Gastrocnemius medialis (tissue), 4 donors: Measurements from ENCODE around the gene VTI1A.

Source experiments
- POLR2A ChIP-seq, 2 donors: fragments of 450-650 bp; IDR thresholded peaks; one replicate each; pipeline ENCODE4 v1.6.1; 2017; ENCODE audit warnings: antibody characterized with exemption in 2 of 2, mild to moderate bottlenecking in 2 of 2, moderate library complexity in 2 of 2
- TF ChIP-seq, protein P1 (sequence below), 5 experiments: fragments of 450-650 bp in 3 of 5; fragments of 200-600 bp in 2 of 5; sonication (generic) in 2 of 5; IDR thresholded peaks in 4 of 5; conservative IDR thresholded peaks in 1 of 5; 1 replicate in 4 of 5; 2 replicates in 1 of 5; pipeline ENCODE4 v1.5.1; 2016 to 2019; ENCODE audit warnings: antibody characterized with exemption in 5 of 5, mild to moderate bottlenecking in 3 of 5, moderate library complexity in 3 of 5

DNA sequence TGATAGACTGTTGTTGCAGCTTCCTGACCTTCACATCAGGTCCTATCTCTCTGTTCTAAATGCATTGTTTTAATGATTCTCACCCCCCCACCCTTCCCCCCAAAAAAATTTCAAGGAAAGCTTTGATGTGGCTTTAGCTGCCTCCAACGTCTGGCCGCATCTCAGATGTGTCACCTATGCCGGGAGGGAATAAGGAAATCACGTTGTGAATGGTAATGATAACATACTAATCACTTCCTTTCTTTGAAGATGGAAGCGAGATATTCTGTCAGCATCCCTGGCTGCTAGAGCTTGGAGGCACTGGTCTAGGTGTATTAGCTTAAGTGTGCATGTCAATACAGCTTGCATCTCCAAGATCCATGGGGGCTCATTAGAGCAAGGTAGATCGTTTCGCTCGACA, 89.6 kb downstream of the VTI1A start:
- TF ChIP-seq, protein P1, sequence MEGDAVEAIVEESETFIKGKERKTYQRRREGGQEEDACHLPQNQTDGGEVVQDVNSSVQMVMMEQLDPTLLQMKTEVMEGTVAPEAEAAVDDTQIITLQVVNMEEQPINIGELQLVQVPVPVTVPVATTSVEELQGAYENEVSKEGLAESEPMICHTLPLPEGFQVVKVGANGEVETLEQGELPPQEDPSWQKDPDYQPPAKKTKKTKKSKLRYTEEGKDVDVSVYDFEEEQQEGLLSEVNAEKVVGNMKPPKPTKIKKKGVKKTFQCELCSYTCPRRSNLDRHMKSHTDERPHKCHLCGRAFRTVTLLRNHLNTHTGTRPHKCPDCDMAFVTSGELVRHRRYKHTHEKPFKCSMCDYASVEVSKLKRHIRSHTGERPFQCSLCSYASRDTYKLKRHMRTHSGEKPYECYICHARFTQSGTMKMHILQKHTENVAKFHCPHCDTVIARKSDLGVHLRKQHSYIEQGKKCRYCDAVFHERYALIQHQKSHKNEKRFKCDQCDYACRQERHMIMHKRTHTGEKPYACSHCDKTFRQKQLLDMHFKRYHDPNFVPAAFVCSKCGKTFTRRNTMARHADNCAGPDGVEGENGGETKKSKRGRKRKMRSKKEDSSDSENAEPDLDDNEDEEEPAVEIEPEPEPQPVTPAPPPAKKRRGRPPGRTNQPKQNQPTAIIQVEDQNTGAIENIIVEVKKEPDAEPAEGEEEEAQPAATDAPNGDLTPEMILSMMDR (IDR thresholded peaks at IDR 0.05 in 4 of 5, conservative IDR thresholded peaks at IDR 0.05 in 1 of 5) = no peak
- no peak for TF ChIP-seq POLR2A (IDR thresholded peaks at IDR 0.05)
